IMR-90 (cell line): Measurements from ENCODE around the gene EGLN3. TPM values are rescaled to one million over a fixed set of nuclear protein-coding genes. Genes with fewer than 3 reads are reported as not detected.

Experiments
- ATAC-seq: fragments of 200-7000 bp; cut with Tn5 transposase; 2 replicates; pipeline ENCODE4 v1.9.1; 2020; ENCODE audit warnings: low read depth, mild to moderate bottlenecking, moderate library complexity
- BruUV-seq: library from RNA; stranded (reverse); fragments of 400-500 nt; replicated peaks from 2 replicates; lab custom pipeline; 2021; lab: Mats Ljungman, UMichigan
- CTCF ChIA-PET: fragments of 300-600 bp; formaldehyde crosslinking; extraction: SDS; loops from one replicate; lab custom pipeline; 2021; ENCODE audit warnings: antibody characterized with exemption; lab: Yijun Ruan, JAX
- POLR2A ChIA-PET: fragments of 300-600 bp; sonication (Branson Sonifier 250); formaldehyde crosslinking; loops from one replicate; lab custom pipeline; 2022; ENCODE audit warnings: antibody characterized with exemption; ENCODE audit not compliant: unreplicated experiment; lab: Charles Lee
- DNase-seq: peaks from one replicate; pipeline ENCODE4 v3.0.0; 2013
- H2AFZ ChIP-seq: replicated peaks from 2 replicates; pipeline ENCODE3; 2013; ENCODE audit warnings: low read length, mild to moderate bottlenecking; ENCODE audit not compliant: poor library complexity
- H2AK5ac ChIP-seq: 2 replicates; pipeline ENCODE4 v1.6.1; 2013; ENCODE audit warnings: low read depth, low read length, inconsistent platforms
- H2AK9ac ChIP-seq: replicated peaks from 2 replicates; pipeline ENCODE3; 2013; ENCODE audit warnings: mild to moderate bottlenecking, low read depth, low read length, moderate library complexity; ENCODE audit not compliant: poor library complexity
- H2BK120ac ChIP-seq: 2 replicates; pipeline ENCODE4 v1.6.1; 2013; ENCODE audit warnings: low read depth, low read length, inconsistent platforms
- H2BK15ac ChIP-seq: 3 replicates; pipeline ENCODE4 v1.6.1; 2013; ENCODE audit warnings: low read depth, low read length, inconsistent platforms
- H2BK20ac ChIP-seq: 2 replicates; pipeline ENCODE4 v1.6.1; 2013; ENCODE audit warnings: low read depth, mild to moderate bottlenecking, inconsistent platforms, low read length, moderate library complexity
- H2BK5ac ChIP-seq: 2 replicates; pipeline ENCODE4 v1.6.1; 2013; ENCODE audit warnings: mild to moderate bottlenecking, low read depth, low read length, inconsistent platforms; ENCODE audit not compliant: poor library complexity, severe bottlenecking
- H3K14ac ChIP-seq: replicated peaks from 2 replicates; pipeline ENCODE4 v1.6.1; 2013; ENCODE audit warnings: low read depth, low read length, inconsistent platforms
- H3K18ac ChIP-seq: 2 replicates; pipeline ENCODE4 v1.6.1; 2013; ENCODE audit warnings: low read depth, low read length, control low read depth
- H3K23ac ChIP-seq: 2 replicates; pipeline ENCODE4 v1.6.1; 2013; ENCODE audit warnings: low read depth, low read length, inconsistent platforms
- H3K27ac ChIP-seq: 2 replicates; pipeline ENCODE4 v1.5.1; 2013; ENCODE audit warnings: mild to moderate bottlenecking, control low read depth, low read length; ENCODE audit not compliant: insufficient read depth
- H3K27me3 ChIP-seq: 2 replicates; pipeline ENCODE4 v1.6.1; 2013; ENCODE audit warnings: low read length; ENCODE audit not compliant: control insufficient read depth, insufficient read depth
- H3K36me3 ChIP-seq: 2 replicates; pipeline ENCODE4 v1.6.1; 2013; ENCODE audit warnings: low read length, mixed read lengths; ENCODE audit not compliant: control insufficient read depth, insufficient read depth
- H3K4ac ChIP-seq: 2 replicates; pipeline ENCODE4 v1.6.1; 2013; ENCODE audit warnings: low read depth, low read length, inconsistent platforms
- H3K4me1 ChIP-seq: 2 replicates; pipeline ENCODE4 v1.6.1; 2013; ENCODE audit warnings: low read length, mixed read lengths; ENCODE audit not compliant: control insufficient read depth, insufficient read depth
- H3K4me2 ChIP-seq: 2 replicates; pipeline ENCODE4 v1.6.1; 2013; ENCODE audit warnings: low read depth, mild to moderate bottlenecking, control low read depth, low read length, moderate library complexity
- H3K4me3 ChIP-seq: 2 replicates; pipeline ENCODE4 v1.5.1; 2013; ENCODE audit warnings: low read depth, mild to moderate bottlenecking, control low read depth, low read length, moderate library complexity; ENCODE audit not compliant: insufficient read depth
- H3K56ac ChIP-seq: 2 replicates; pipeline ENCODE4 v1.6.1; 2013; ENCODE audit warnings: low read length, inconsistent platforms; ENCODE audit not compliant: insufficient read depth; ENCODE audit errors: extremely low read depth
- H3K79me1 ChIP-seq, 2 experiments: 2 replicates each; pipeline ENCODE4 v1.6.1; 2013; ENCODE audit warnings: low read length in 2 of 2, inconsistent platforms in 1 of 2, low read depth in 1 of 2
- H3K9ac ChIP-seq: 2 replicates; pipeline ENCODE4 v1.6.1; 2013; ENCODE audit warnings: low read depth, low read length, control low read depth
- H3K9me1 ChIP-seq: 2 replicates; pipeline ENCODE4 v1.6.1; 2013; ENCODE audit warnings: low read length, inconsistent platforms; ENCODE audit not compliant: insufficient read depth
- H3K9me3 ChIP-seq: 2 replicates; pipeline ENCODE4 v1.6.1; 2013; ENCODE audit warnings: low read length; ENCODE audit not compliant: control insufficient read depth, insufficient read depth
- H4K20me1 ChIP-seq: 2 replicates; pipeline ENCODE4 v1.6.1; 2013; ENCODE audit warnings: low read length, inconsistent platforms; ENCODE audit not compliant: insufficient read depth
- H4K5ac ChIP-seq: 2 replicates; pipeline ENCODE4 v1.6.1; 2013; ENCODE audit warnings: mild to moderate bottlenecking, low read depth, low read length, control low read depth
- H4K8ac ChIP-seq, 2 experiments: 2 replicates each; pipeline ENCODE4 v1.6.1; 2013; ENCODE audit warnings: low read depth in 2 of 2, low read length in 2 of 2, control low read depth in 1 of 2, inconsistent platforms in 1 of 2
- H4K91ac ChIP-seq: 2 replicates; pipeline ENCODE4 v1.6.1; 2013; ENCODE audit warnings: low read depth, low read length, inconsistent platforms; ENCODE audit not compliant: insufficient read depth
- MAZ ChIP-seq: IDR thresholded peaks from 2 replicates; pipeline ENCODE4 v1.6.1; 2012; ENCODE audit warnings: low read depth, mild to moderate bottlenecking, low read length, improper control_type of control experiment, moderate library complexity, borderline replicate concordance
- MXI1 ChIP-seq: IDR thresholded peaks from 2 replicates; pipeline ENCODE4 v1.6.1; 2012; ENCODE audit warnings: low read depth, mild to moderate bottlenecking, low read length, moderate library complexity, borderline replicate concordance
- POLR2A ChIP-seq: IDR thresholded peaks from 2 replicates; pipeline ENCODE4 v1.6.1; 2012; ENCODE audit warnings: mild to moderate bottlenecking, low read depth, low read length
- WGBS, 2 experiments: methylation state at CpG; one replicate each; pipeline versions ENCODE4 v1.1.5 to v1.1.7; 2013; ENCODE audit warnings: missing lambda C conversion rate in 2 of 2; ENCODE audit not compliant: insufficient read length in 1 of 2; ENCODE audit errors: extremely low coverage in 2 of 2; 5-methylcytosine and 5-hydroxymethylcytosine counted together
- dilution Hi-C: fragments of 300-500 bp; cut with HindIII; formaldehyde crosslinking; loops from one replicate; pipeline ENCODE4 v1.14.3; 2018; ENCODE audit warnings: low sequenced_read_pairs; ENCODE audit not compliant: unreplicated experiment
- in situ Hi-C: fragments of 300-500 bp; cut with MboI; formaldehyde crosslinking; loops from 3 replicates; pipeline ENCODE4 v1.14.3; 2019; ENCODE audit warnings: low sequenced_read_pairs, inconsistent platforms, mixed read lengths
- intact Hi-C: fragments of 100-400 bp; cut with micrococcal nuclease; formaldehyde crosslinking; loops from 2 replicates; pipeline ENCODE4 v1.10.0; 2022
- polyA plus RNA-seq, 3 experiments: library from polyadenylated mRNA; depleted of rRNA; stranded (reverse); fragments of >200 nt; gene quantifications; 2 replicates each; pipeline ENCODE4 v1.2.3, GENCODE V29; 2012; ENCODE audit warnings: low replicate concordance in 1 of 3
- total RNA-seq: library from RNA; depleted of rRNA; stranded (reverse); fragments of >200 nt; gene quantifications from 2 replicates; pipeline ENCODE4 v1.2.3, GENCODE V29; 2012

Gene EGLN3
- total and polyA plus RNA-seq, 2 of the 4 experiments (the other 2 are of a cell fraction): under 0.01 to 0.03 TPM

GRCh38 chr14:33943096-33943883 lies 7.6 kb downstream of the EGLN3 start:
- peak overlapping the region; percentile 29 for H2AFZ ChIP-seq
- no peak overlapping the region for H3K23ac ChIP-seq
- peaks cover 2% of the 10 kb centered on the region; the same call in 1 of the 2 replicates for H3K4me1 ChIP-seq
- H2BK15ac ChIP-seq: no peak overlapping the region
- no peaks in the 10 kb centered on the region for H3K9me3 ChIP-seq
- H3K9me1 ChIP-seq: no peaks in the 10 kb centered on the region
- H3K4ac ChIP-seq: no peak overlapping the region
- H3K18ac ChIP-seq: no peak overlapping the region
- BruUV-seq: no TSS peak
- no peaks in the 10 kb centered on the region for H4K20me1 ChIP-seq
- H2BK5ac ChIP-seq: no peak overlapping the region
- DNase-seq: no peak
- H3K27ac ChIP-seq: no peak overlapping the region
- no peak overlapping the region for H4K5ac ChIP-seq
- no peaks in the 10 kb centered on the region for H3K36me3 ChIP-seq
- POLR2A ChIA-PET: no interaction called here
- no peak overlapping the region for H3K14ac ChIP-seq
- ATAC-seq: no peak
- intact Hi-C loops: no loop called here
- no peak overlapping the region for H4K91ac ChIP-seq
- no peak overlapping the region for H3K4me3 ChIP-seq
- no peak overlapping the region for H3K4me2 ChIP-seq
- 40% methylated on average over 2 of the region's 8 CpGs; no CpG with 5 or more reads in 1 of the 2 experiments for WGBS, 2 experiments
- H2BK120ac ChIP-seq: no peak overlapping the region
- H3K79me1 ChIP-seq: no peaks in the 10 kb centered on the region
- H3K56ac ChIP-seq: no peak overlapping the region
- H2AK5ac ChIP-seq: no peak overlapping the region
- CTCF ChIA-PET: no interaction called here
- dilution Hi-C loops: no loop called here
- in situ Hi-C loops: no loop called here
- no peak overlapping the region for H4K8ac ChIP-seq
- no peak for TF ChIP-seq MXI1
- no peak for TF ChIP-seq POLR2A
- no peak for TF ChIP-seq MAZ
- H2BK20ac ChIP-seq: no peak overlapping the region
- no peak overlapping the region for H2AK9ac ChIP-seq
- H3K27me3 ChIP-seq: peaks cover 4% of the 10 kb centered on the region
- no peak overlapping the region for H3K9ac ChIP-seq
